ACC112 (cell line): ENCODE measurements around the gene H2BK1.

Source experiments
- H2AFZ ChIP-seq: fragments of 200-600 bp; sonication (generic); one replicate; pipeline ENCODE4 v1.6.0; 2017; ENCODE audit warnings: antibody characterized with exemption, low read length; ENCODE audit not compliant: unreplicated experiment
- H3K27ac ChIP-seq: fragments of 200-600 bp; sonication (generic); 2 replicates; pipeline ENCODE4 v1.5.1; 2014; ENCODE audit warnings: low read depth, mild to moderate bottlenecking, antibody characterized with exemption, low read length, moderate library complexity
- H3K27me3 ChIP-seq: fragments of 200-600 bp; sonication (generic); 2 replicates; pipeline ENCODE4 v1.6.1; 2014; ENCODE audit warnings: mild to moderate bottlenecking, antibody characterized with exemption, low read length, moderate library complexity, mixed read lengths; ENCODE audit not compliant: insufficient read depth
- H3K36me3 ChIP-seq: fragments of 200-600 bp; sonication (generic); 2 replicates; pipeline ENCODE4 v1.6.1; 2016; ENCODE audit warnings: mild to moderate bottlenecking, antibody characterized with exemption, low read length, moderate library complexity, mixed read lengths; ENCODE audit not compliant: insufficient read depth
- H3K4me1 ChIP-seq: fragments of 200-600 bp; sonication (generic); one replicate; pipeline ENCODE4 v1.6.1; 2016; ENCODE audit warnings: low read length, mixed read lengths; ENCODE audit not compliant: insufficient read depth, unreplicated experiment, control insufficient read depth
- H3K4me3 ChIP-seq: fragments of 200-600 bp; sonication (generic); 2 replicates; pipeline ENCODE4 v1.5.1; 2014; ENCODE audit warnings: mild to moderate bottlenecking, low read depth, low read length
- H3K79me2 ChIP-seq: fragments of 200-600 bp; sonication (generic); one replicate; pipeline ENCODE4 v1.6.0; 2016; ENCODE audit warnings: low read length; ENCODE audit not compliant: control insufficient read depth, unreplicated experiment, insufficient read depth

The H2BK1 gene

GRCh38 chr7:151212626-151213025, 2.3 kb upstream of the H2BK1 start:
- H3K27ac ChIP-seq, result no peak overlapping the region
- H3K27me3 ChIP-seq, result no peaks in the 10 kb centered on the region
- H3K79me2 ChIP-seq, result no peaks in the 10 kb centered on the region
- no peak overlapping the region for H2AFZ ChIP-seq
- H3K36me3 ChIP-seq, result peaks cover 16% of the 10 kb centered on the region; the same call in 1 of the 2 replicates
- H3K4me3 ChIP-seq, result no peak overlapping the region
- no peaks in the 10 kb centered on the region for H3K4me1 ChIP-seq

- H3K79me2 ChIP-seq, result no peaks in the 10 kb centered on the region
- no peak overlapping the region for H3K4me3 ChIP-seq
- no peak overlapping the region for H2AFZ ChIP-seq
- 0 out of 2 replicates have a peak, but pooled peaks cover 4% of the 10 kb centered on the region for H3K27me3 ChIP-seq
- H3K4me1 ChIP-seq, result no peaks in the 10 kb centered on the region
- H3K36me3 ChIP-seq, result peaks cover 13% of the 10 kb centered on the region; the same call in 1 of the 2 replicates
- no peak overlapping the region for H3K27ac ChIP-seq
These were observed 976 bp upstream of the H2BK1 start for GRCh38 chr7:151211155-151211772.

GRCh38 chr7:151209588-151209987, 700 bp downstream of the H2BK1 start:
- no peaks in the 10 kb centered on the region for H3K4me1 ChIP-seq
- H3K27ac ChIP-seq, result no peak overlapping the region
- no peak overlapping the region for H3K4me3 ChIP-seq
- no peaks in the 10 kb centered on the region for H3K79me2 ChIP-seq
- peaks cover 17% of the 10 kb centered on the region for H3K27me3 ChIP-seq
- H3K36me3 ChIP-seq, result 0 out of 2 replicates have a peak, but pooled peaks cover 5% of the 10 kb centered on the region
- H2AFZ ChIP-seq, result no peak overlapping the region

GRCh38 chr7:151208253-151208862, 1.9 kb downstream of the H2BK1 start:
- Histone ChIP-seq H3K79me2 (no peaks in the 10 kb centered on the region), H3K27ac (no peak overlapping the region), H3K4me3 (no peak overlapping the region), H3K27me3 (peaks cover 30% of the 10 kb centered on the region), H2AFZ (no peak overlapping the region), H3K4me1 (no peaks in the 10 kb centered on the region), H3K36me3 (0 out of 2 replicates have a peak, but pooled peaks cover 2% of the 10 kb centered on the region)

- Histone ChIP-seq H3K27me3 (peaks cover 35% of the 10 kb centered on the region), H3K36me3 (no peaks in the 10 kb centered on the region), H3K4me1 (no peaks in the 10 kb centered on the region), H3K79me2 (no peaks in the 10 kb centered on the region), H3K4me3 (no peak overlapping the region), H3K27ac (no peak overlapping the region), H2AFZ (no peak overlapping the region)
These were observed 2.5 kb downstream of the H2BK1 start for GRCh38 chr7:151207804-151208203.

- Histone ChIP-seq H3K27ac (no peak overlapping the region), H3K27me3 (peaks cover 38% of the 10 kb centered on the region), H2AFZ (no peak overlapping the region), H3K4me3 (no peak overlapping the region), H3K36me3 (no peaks in the 10 kb centered on the region), H3K4me1 (no peaks in the 10 kb centered on the region), H3K79me2 (no peaks in the 10 kb centered on the region)
These were observed 3.0 kb downstream of the H2BK1 start for GRCh38 chr7:151207315-151207714.

- no peak overlapping the region for H3K27ac ChIP-seq
- no peak overlapping the region for H3K4me3 ChIP-seq
- no peaks in the 10 kb centered on the region for H3K4me1 ChIP-seq
- H3K79me2 ChIP-seq, result no peaks in the 10 kb centered on the region
- no peaks in the 10 kb centered on the region for H3K36me3 ChIP-seq
- H3K27me3 ChIP-seq, result peaks cover 42% of the 10 kb centered on the region
- H2AFZ ChIP-seq, result no peak overlapping the region
These were observed 3.4 kb downstream of the H2BK1 start for GRCh38 chr7:151206914-151207313.

- Histone ChIP-seq H3K36me3 (no peaks in the 10 kb centered on the region), H2AFZ (no peak overlapping the region), H3K4me3 (no peak overlapping the region), H3K79me2 (no peaks in the 10 kb centered on the region), H3K27me3 (peaks cover 48% of the 10 kb centered on the region), H3K4me1 (no peaks in the 10 kb centered on the region), H3K27ac (no peak overlapping the region)
These were observed 4.6 kb downstream of the H2BK1 start for GRCh38 chr7:151205730-151206129.

GRCh38 chr7:151204383-151205032, 5.8 kb downstream of the H2BK1 start:
- Histone ChIP-seq H3K4me3 (no peak overlapping the region), H3K79me2 (no peaks in the 10 kb centered on the region), H3K27ac (no peak overlapping the region), H3K4me1 (no peaks in the 10 kb centered on the region), H3K36me3 (no peaks in the 10 kb centered on the region), H2AFZ (no peak overlapping the region), H3K27me3 (peaks cover 60% of the 10 kb centered on the region)

- H3K4me1 ChIP-seq, result no peaks in the 10 kb centered on the region
- no peak overlapping the region for H3K27ac ChIP-seq
- H3K4me3 ChIP-seq, result no peak overlapping the region
- no peaks in the 10 kb centered on the region for H3K79me2 ChIP-seq
- H3K27me3 ChIP-seq, result peaks cover 75% of the 10 kb centered on the region
- no peaks in the 10 kb centered on the region for H3K36me3 ChIP-seq
- no peak overlapping the region for H2AFZ ChIP-seq
These were observed 7.5 kb downstream of the H2BK1 start for GRCh38 chr7:151202836-151203235.

- no peak overlapping the region for H3K27ac ChIP-seq
- no peak overlapping the region for H2AFZ ChIP-seq
- H3K4me1 ChIP-seq, result no peaks in the 10 kb centered on the region
- H3K4me3 ChIP-seq, result no peak overlapping the region
- H3K36me3 ChIP-seq, result no peaks in the 10 kb centered on the region
- H3K27me3 ChIP-seq, result peaks cover 82% of the 10 kb centered on the region
- H3K79me2 ChIP-seq, result no peaks in the 10 kb centered on the region
These were observed 8.5 kb downstream of the H2BK1 start for GRCh38 chr7:151201751-151202150.
